IMR-90 (cell line): Measurements from ENCODE around the gene MUC5B. TPM values are rescaled to one million over a fixed set of nuclear protein-coding genes. Genes with fewer than 3 reads are reported as not detected.

Experiments
- ATAC-seq: fragments of 200-7000 bp; cut with Tn5 transposase; 2 replicates; pipeline ENCODE4 v1.9.1; 2020; ENCODE audit warnings: low read depth, mild to moderate bottlenecking, moderate library complexity
- BruUV-seq: library from RNA; stranded (reverse); fragments of 400-500 nt; replicated peaks from 2 replicates; lab custom pipeline; 2021; lab: Mats Ljungman, UMichigan
- CTCF ChIA-PET: fragments of 300-600 bp; formaldehyde crosslinking; extraction: SDS; loops from one replicate; lab custom pipeline; 2021; ENCODE audit warnings: antibody characterized with exemption; lab: Yijun Ruan, JAX
- POLR2A ChIA-PET: fragments of 300-600 bp; sonication (Branson Sonifier 250); formaldehyde crosslinking; loops from one replicate; lab custom pipeline; 2022; ENCODE audit warnings: antibody characterized with exemption; ENCODE audit not compliant: unreplicated experiment; lab: Charles Lee
- DNase-seq: peaks from one replicate; pipeline ENCODE4 v3.0.0; 2013
- H2AFZ ChIP-seq: replicated peaks from 2 replicates; pipeline ENCODE3; 2013; ENCODE audit warnings: low read length, mild to moderate bottlenecking; ENCODE audit not compliant: poor library complexity
- H2AK5ac ChIP-seq: 2 replicates; pipeline ENCODE4 v1.6.1; 2013; ENCODE audit warnings: low read depth, low read length, inconsistent platforms
- H2AK9ac ChIP-seq: replicated peaks from 2 replicates; pipeline ENCODE3; 2013; ENCODE audit warnings: mild to moderate bottlenecking, low read depth, low read length, moderate library complexity; ENCODE audit not compliant: poor library complexity
- H2BK120ac ChIP-seq: 2 replicates; pipeline ENCODE4 v1.6.1; 2013; ENCODE audit warnings: low read depth, low read length, inconsistent platforms
- H2BK15ac ChIP-seq: 3 replicates; pipeline ENCODE4 v1.6.1; 2013; ENCODE audit warnings: low read depth, low read length, inconsistent platforms
- H2BK20ac ChIP-seq: 2 replicates; pipeline ENCODE4 v1.6.1; 2013; ENCODE audit warnings: low read depth, mild to moderate bottlenecking, inconsistent platforms, low read length, moderate library complexity
- H2BK5ac ChIP-seq: 2 replicates; pipeline ENCODE4 v1.6.1; 2013; ENCODE audit warnings: mild to moderate bottlenecking, low read depth, low read length, inconsistent platforms; ENCODE audit not compliant: poor library complexity, severe bottlenecking
- H3K14ac ChIP-seq: replicated peaks from 2 replicates; pipeline ENCODE4 v1.6.1; 2013; ENCODE audit warnings: low read depth, low read length, inconsistent platforms
- H3K18ac ChIP-seq: 2 replicates; pipeline ENCODE4 v1.6.1; 2013; ENCODE audit warnings: low read depth, low read length, control low read depth
- H3K23ac ChIP-seq: 2 replicates; pipeline ENCODE4 v1.6.1; 2013; ENCODE audit warnings: low read depth, low read length, inconsistent platforms
- H3K27ac ChIP-seq: 2 replicates; pipeline ENCODE4 v1.5.1; 2013; ENCODE audit warnings: mild to moderate bottlenecking, control low read depth, low read length; ENCODE audit not compliant: insufficient read depth
- H3K27me3 ChIP-seq: 2 replicates; pipeline ENCODE4 v1.6.1; 2013; ENCODE audit warnings: low read length; ENCODE audit not compliant: control insufficient read depth, insufficient read depth
- H3K36me3 ChIP-seq: 2 replicates; pipeline ENCODE4 v1.6.1; 2013; ENCODE audit warnings: low read length, mixed read lengths; ENCODE audit not compliant: control insufficient read depth, insufficient read depth
- H3K4ac ChIP-seq: 2 replicates; pipeline ENCODE4 v1.6.1; 2013; ENCODE audit warnings: low read depth, low read length, inconsistent platforms
- H3K4me1 ChIP-seq: 2 replicates; pipeline ENCODE4 v1.6.1; 2013; ENCODE audit warnings: low read length, mixed read lengths; ENCODE audit not compliant: control insufficient read depth, insufficient read depth
- H3K4me2 ChIP-seq: 2 replicates; pipeline ENCODE4 v1.6.1; 2013; ENCODE audit warnings: low read depth, mild to moderate bottlenecking, control low read depth, low read length, moderate library complexity
- H3K4me3 ChIP-seq: 2 replicates; pipeline ENCODE4 v1.5.1; 2013; ENCODE audit warnings: low read depth, mild to moderate bottlenecking, control low read depth, low read length, moderate library complexity; ENCODE audit not compliant: insufficient read depth
- H3K56ac ChIP-seq: 2 replicates; pipeline ENCODE4 v1.6.1; 2013; ENCODE audit warnings: low read length, inconsistent platforms; ENCODE audit not compliant: insufficient read depth; ENCODE audit errors: extremely low read depth
- H3K79me1 ChIP-seq, 2 experiments: 2 replicates each; pipeline ENCODE4 v1.6.1; 2013; ENCODE audit warnings: low read length in 2 of 2, inconsistent platforms in 1 of 2, low read depth in 1 of 2
- H3K9ac ChIP-seq: 2 replicates; pipeline ENCODE4 v1.6.1; 2013; ENCODE audit warnings: low read depth, low read length, control low read depth
- H3K9me1 ChIP-seq: 2 replicates; pipeline ENCODE4 v1.6.1; 2013; ENCODE audit warnings: low read length, inconsistent platforms; ENCODE audit not compliant: insufficient read depth
- H3K9me3 ChIP-seq: 2 replicates; pipeline ENCODE4 v1.6.1; 2013; ENCODE audit warnings: low read length; ENCODE audit not compliant: control insufficient read depth, insufficient read depth
- H4K20me1 ChIP-seq: 2 replicates; pipeline ENCODE4 v1.6.1; 2013; ENCODE audit warnings: low read length, inconsistent platforms; ENCODE audit not compliant: insufficient read depth
- H4K5ac ChIP-seq: 2 replicates; pipeline ENCODE4 v1.6.1; 2013; ENCODE audit warnings: mild to moderate bottlenecking, low read depth, low read length, control low read depth
- H4K8ac ChIP-seq, 2 experiments: 2 replicates each; pipeline ENCODE4 v1.6.1; 2013; ENCODE audit warnings: low read depth in 2 of 2, low read length in 2 of 2, control low read depth in 1 of 2, inconsistent platforms in 1 of 2
- H4K91ac ChIP-seq: 2 replicates; pipeline ENCODE4 v1.6.1; 2013; ENCODE audit warnings: low read depth, low read length, inconsistent platforms; ENCODE audit not compliant: insufficient read depth
- BHLHE40 ChIP-seq: fragments of 150-350 bp; IDR thresholded peaks from 2 replicates; pipeline ENCODE4 v1.6.1; 2016; ENCODE audit warnings: mild to moderate bottlenecking, low read depth, low read length
- CEBPB ChIP-seq: IDR thresholded peaks from 2 replicates; pipeline ENCODE4 v1.6.1; 2012; ENCODE audit warnings: low read depth, low read length, improper control_type of control experiment
- CHD1 ChIP-seq: IDR thresholded peaks from 2 replicates; pipeline ENCODE4 v1.6.1; 2012; ENCODE audit warnings: low read depth, low read length, improper control_type of control experiment
- CTCF ChIP-seq: conservative IDR thresholded peaks from 2 replicates; pipeline ENCODE4 v1.5.1; 2012; ENCODE audit warnings: mild to moderate bottlenecking, low read depth, low read length, improper control_type of control experiment
- FOS ChIP-seq: fragments of 150-350 bp; IDR thresholded peaks from 2 replicates; pipeline ENCODE4 v1.6.1; 2016; ENCODE audit warnings: low read depth, low read length
- MAFK ChIP-seq: IDR thresholded peaks from 2 replicates; pipeline ENCODE4 v1.6.1; 2012; ENCODE audit warnings: low read depth, low read length, improper control_type of control experiment
- MAZ ChIP-seq: IDR thresholded peaks from 2 replicates; pipeline ENCODE4 v1.6.1; 2012; ENCODE audit warnings: low read depth, mild to moderate bottlenecking, low read length, improper control_type of control experiment, moderate library complexity, borderline replicate concordance
- NFE2L2 ChIP-seq: fragments of 150-350 bp; IDR thresholded peaks from 2 replicates; pipeline ENCODE4 v1.6.1; 2016; ENCODE audit warnings: low read depth, mild to moderate bottlenecking, low read length
- POLR2A ChIP-seq: IDR thresholded peaks from 2 replicates; pipeline ENCODE4 v1.6.1; 2012; ENCODE audit warnings: mild to moderate bottlenecking, low read depth, low read length
- RAD21 ChIP-seq: IDR thresholded peaks from 2 replicates; pipeline ENCODE4 v1.6.1; 2012; ENCODE audit warnings: low read length, improper control_type of control experiment
- RCOR1 ChIP-seq: IDR thresholded peaks from 2 replicates; pipeline ENCODE4 v1.6.1; 2012; ENCODE audit warnings: mild to moderate bottlenecking, low read length, improper control_type of control experiment; ENCODE audit not compliant: insufficient replicate concordance
- RFX5 ChIP-seq: IDR thresholded peaks from 2 replicates; pipeline ENCODE4 v1.8.0; 2012; ENCODE audit warnings: low read depth, mild to moderate bottlenecking, low read length, moderate library complexity
- SMC3 ChIP-seq: fragments of 150-350 bp; IDR thresholded peaks from 2 replicates; pipeline ENCODE4 v1.6.1; 2016; ENCODE audit warnings: low read depth, mild to moderate bottlenecking, antibody characterized with exemption, low read length, moderate library complexity
- USF2 ChIP-seq: fragments of 150-350 bp; IDR thresholded peaks from 2 replicates; pipeline ENCODE4 v1.6.1; 2017; ENCODE audit warnings: mild to moderate bottlenecking, antibody characterized with exemption, low read length, low read depth
- WGBS, 2 experiments: methylation state at CpG; one replicate each; pipeline versions ENCODE4 v1.1.5 to v1.1.7; 2013; ENCODE audit warnings: missing lambda C conversion rate in 2 of 2; ENCODE audit not compliant: insufficient read length in 1 of 2; ENCODE audit errors: extremely low coverage in 2 of 2; 5-methylcytosine and 5-hydroxymethylcytosine counted together
- dilution Hi-C: fragments of 300-500 bp; cut with HindIII; formaldehyde crosslinking; loops from one replicate; pipeline ENCODE4 v1.14.3; 2018; ENCODE audit warnings: low sequenced_read_pairs; ENCODE audit not compliant: unreplicated experiment
- in situ Hi-C: fragments of 300-500 bp; cut with MboI; formaldehyde crosslinking; loops from 3 replicates; pipeline ENCODE4 v1.14.3; 2019; ENCODE audit warnings: low sequenced_read_pairs, inconsistent platforms, mixed read lengths
- intact Hi-C: fragments of 100-400 bp; cut with micrococcal nuclease; formaldehyde crosslinking; loops from 2 replicates; pipeline ENCODE4 v1.10.0; 2022
- polyA plus RNA-seq, 3 experiments: library from polyadenylated mRNA; depleted of rRNA; stranded (reverse); fragments of >200 nt; gene quantifications; 2 replicates each; pipeline ENCODE4 v1.2.3, GENCODE V29; 2012; ENCODE audit warnings: low replicate concordance in 1 of 3
- total RNA-seq: library from RNA; depleted of rRNA; stranded (reverse); fragments of >200 nt; gene quantifications from 2 replicates; pipeline ENCODE4 v1.2.3, GENCODE V29; 2012
- TF ChIP-seq, protein P1 (sequence below): fragments of 150-350 bp; IDR thresholded peaks from 2 replicates; pipeline ENCODE4 v1.6.1; 2016; ENCODE audit warnings: low read depth, mild to moderate bottlenecking, low read length, moderate library complexity, borderline replicate concordance

The MUC5B gene
- total and polyA plus RNA-seq, 2 of the 4 experiments (the other 2 are of a cell fraction): not detected

DNA sequence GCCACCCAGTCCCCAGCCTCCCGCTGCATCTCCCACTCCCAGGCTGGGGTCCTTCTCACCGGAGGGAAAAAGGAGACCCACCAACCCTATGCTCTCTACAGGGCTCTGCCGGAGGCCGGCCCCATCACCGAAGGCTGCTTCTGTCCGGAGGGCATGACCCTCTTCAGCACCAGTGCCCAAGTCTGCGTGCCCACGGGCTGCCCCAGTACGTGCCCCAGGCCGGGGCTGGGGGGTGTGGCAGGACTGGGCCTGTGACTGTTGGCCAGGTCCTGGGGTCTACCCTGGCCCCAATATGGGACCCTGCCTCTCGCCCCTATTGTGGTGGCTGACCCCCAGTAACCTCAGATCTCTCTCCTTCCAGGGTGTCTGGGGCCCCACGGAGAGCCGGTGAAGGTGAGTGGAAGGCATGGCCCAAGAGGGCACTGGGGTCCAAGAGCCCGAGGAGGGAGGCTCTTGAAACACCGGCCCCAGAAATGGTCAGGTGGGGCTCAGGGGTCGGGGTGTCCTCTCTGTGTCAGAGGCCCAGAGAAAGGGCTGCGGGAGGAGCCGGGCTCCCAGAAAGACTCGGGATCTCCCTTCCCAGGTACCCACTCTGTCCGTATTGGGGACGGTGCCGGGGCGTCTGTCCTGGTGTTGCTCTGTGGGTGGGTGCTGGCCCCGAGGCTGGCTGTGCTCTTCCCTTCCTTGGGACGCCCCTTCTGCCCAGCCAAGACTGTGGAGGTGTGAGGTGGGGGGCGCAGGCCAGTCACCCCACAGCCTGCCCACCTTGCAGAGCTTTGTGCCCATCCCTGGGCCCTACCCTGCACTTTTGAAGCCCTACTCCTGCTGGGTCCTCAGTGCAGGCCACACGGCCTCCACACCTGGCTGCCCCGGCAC, 26.1 kb upstream of the MUC5B start:
- Histone ChIP-seq H3K14ac (no peak overlapping the region), H2AK9ac (no peak overlapping the region), H3K27ac (no peak overlapping the region), H3K27me3 (peaks cover 10% of the 10 kb centered on the region; the same call in 1 of the 2 replicates), H2BK120ac (no peak overlapping the region), H2BK20ac (no peak overlapping the region), H4K5ac (no peak overlapping the region), H3K4me3 (no peak overlapping the region), H3K9me1 (no peaks in the 10 kb centered on the region), H3K18ac (no peak overlapping the region), H3K4ac (no peak overlapping the region), H2AK5ac (no peak overlapping the region), H2BK15ac (no peak overlapping the region), H3K79me1 (no peaks in the 10 kb centered on the region), H3K4me2 (no peak overlapping the region), H4K91ac (no peak overlapping the region), H2AFZ (no peak overlapping the region), H3K23ac (no peak overlapping the region), H3K36me3 (no peaks in the 10 kb centered on the region), H4K8ac (no peak overlapping the region), H4K20me1 (no peaks in the 10 kb centered on the region), H2BK5ac (no peak overlapping the region), H3K9ac (no peak overlapping the region), H3K9me3 (peaks cover 8% of the 10 kb centered on the region; the same call in 1 of the 2 replicates), H3K56ac (no peak overlapping the region), H3K4me1 (no peaks in the 10 kb centered on the region)
- intact Hi-C loops (no loop called here), dilution Hi-C loops (no loop called here), in situ Hi-C loops (no loop called here)
- 93% methylated on average over 4 of the region's 28 CpGs; no CpG with 5 or more reads in 1 of the 2 experiments for WGBS, 2 experiments
- no peak for DNase-seq
- POLR2A ChIA-PET: no interaction called here
- no TSS peak for BruUV-seq
- CTCF ChIA-PET: no interaction called here
- ATAC-seq: no peak
- TF ChIP-seq MAZ (no peak), BHLHE40 (no peak), MAFK (no peak), CEBPB (no peak), RAD21 (no peak), USF2 (no peak), NFE2L2 (no peak), CTCF (no peak), CHD1 (no peak), SMC3 (no peak), FOS (no peak), RFX5 (no peak), RCOR1 (no peak), POLR2A (no peak)
- TF ChIP-seq, protein P1, sequence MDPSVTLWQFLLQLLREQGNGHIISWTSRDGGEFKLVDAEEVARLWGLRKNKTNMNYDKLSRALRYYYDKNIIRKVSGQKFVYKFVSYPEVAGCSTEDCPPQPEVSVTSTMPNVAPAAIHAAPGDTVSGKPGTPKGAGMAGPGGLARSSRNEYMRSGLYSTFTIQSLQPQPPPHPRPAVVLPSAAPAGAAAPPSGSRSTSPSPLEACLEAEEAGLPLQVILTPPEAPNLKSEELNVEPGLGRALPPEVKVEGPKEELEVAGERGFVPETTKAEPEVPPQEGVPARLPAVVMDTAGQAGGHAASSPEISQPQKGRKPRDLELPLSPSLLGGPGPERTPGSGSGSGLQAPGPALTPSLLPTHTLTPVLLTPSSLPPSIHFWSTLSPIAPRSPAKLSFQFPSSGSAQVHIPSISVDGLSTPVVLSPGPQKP: no peak
